K562 (cell line): Measurements from ENCODE around the gene SHC1. TPM values are rescaled to one million over a fixed set of nuclear protein-coding genes. Genes with fewer than 3 reads are reported as not detected.

Experiments
- BACH1 ChIP-seq: fragments of 200-800 bp; sonication (Bioruptor generic); IDR thresholded peaks from 2 replicates; pipeline ENCODE4 v1.6.1; 2016; ENCODE audit warnings: missing genetic modification characterization, missing compliant biosample characterization
- BRD4 ChIP-seq: fragments of 200-600 bp; sonication (generic); IDR thresholded peaks from 2 replicates; pipeline ENCODE4 v1.6.1; 2017; ENCODE audit warnings: inconsistent platforms
- CBX8 ChIP-seq: fragments of 200-600 bp; sonication (generic); IDR thresholded peaks from 2 replicates; pipeline ENCODE4 v1.6.1; 2012; ENCODE audit warnings: borderline replicate concordance, mixed run types, low read depth, mild to moderate bottlenecking, moderate library complexity, mixed read lengths, low read length, control low read depth, inconsistent platforms; ENCODE audit not compliant: poor library complexity, severe bottlenecking; ENCODE audit errors: extremely low read depth
- CTCF ChIP-seq, 3 experiments: IDR thresholded peaks in 2 of 3; conservative IDR thresholded peaks in 1 of 3; 2 replicates each; pipeline ENCODE4 v1.5.1; 2011 to 2012; ENCODE audit warnings: low read length in 3 of 3, mild to moderate bottlenecking in 3 of 3, control low read depth in 2 of 3, improper control_type of control experiment in 1 of 3, inconsistent platforms in 1 of 3, low read depth in 1 of 3, mixed read lengths in 1 of 3, moderate library complexity in 1 of 3; ENCODE audit not compliant: insufficient read depth in 2 of 3
- EZH2 ChIP-seq: IDR thresholded peaks from 2 replicates; pipeline ENCODE4 v1.6.1; 2012; ENCODE audit warnings: low read depth, mild to moderate bottlenecking, inconsistent platforms, low read length, borderline replicate concordance
- HNRNPH1 ChIP-seq: fragments of 200-400 bp; formaldehyde crosslinking; optimal IDR thresholded peaks from 2 replicates; pipeline ENCODE3; 2017; ENCODE audit warnings: low read depth, mild to moderate bottlenecking, low read length, moderate library complexity
- HNRNPUL1 ChIP-seq: fragments of 200-400 bp; formaldehyde crosslinking; IDR thresholded peaks from 2 replicates; pipeline ENCODE4 v1.6.1; 2017; ENCODE audit warnings: low read length
- IRF9 ChIP-seq: fragments of 450-650 bp; IDR thresholded peaks from 2 replicates; pipeline ENCODE4 v1.6.1; 2016; ENCODE audit warnings: missing biosample characterization, missing genetic modification characterization
- NCOA6 ChIP-seq: fragments of 450-650 bp; IDR thresholded peaks from 2 replicates; pipeline ENCODE4 v1.6.1; 2017; ENCODE audit warnings: mild to moderate bottlenecking
- PPARD ChIP-seq: fragments of 250-450 bp; sonication (Bioruptor Pico); IDR thresholded peaks from 2 replicates; pipeline ENCODE4 v1.8.0; 2022; ENCODE audit warnings: inconsistent platforms, mild to moderate bottlenecking, moderate library complexity
- PTRF ChIP-seq: fragments of 450-650 bp; IDR thresholded peaks from 2 replicates; pipeline ENCODE4 v1.6.1; 2016; ENCODE audit warnings: mild to moderate bottlenecking, missing genetic modification characterization, missing compliant biosample characterization
- SAFB2 ChIP-seq: fragments of 200-400 bp; formaldehyde crosslinking; IDR thresholded peaks from 2 replicates; pipeline ENCODE4 v1.6.1; 2018; ENCODE audit warnings: borderline replicate concordance, low read length, low read depth, moderate library complexity; ENCODE audit not compliant: severe bottlenecking
- SREBF2 ChIP-seq: sonication (generic); formaldehyde crosslinking; IDR thresholded peaks from 2 replicates; pipeline ENCODE4 v1.4.0; 2020; ENCODE audit warnings: mild to moderate bottlenecking, missing genetic modification reagents
- TEAD1 ChIP-seq, 2 experiments: fragments of 450-650 bp in 1 of 2; sonication (generic) in 1 of 2; formaldehyde crosslinking; IDR thresholded peaks; 2 replicates each; pipeline versions ENCODE4 v1.4.0 to v1.8.0; 2020 to 2022; ENCODE audit warnings: mild to moderate bottlenecking in 2 of 2, missing genetic modification reagents in 1 of 2
- ZHX1 ChIP-seq: fragments of 150-350 bp; conservative IDR thresholded peaks from 2 replicates; pipeline ENCODE4 v1.6.1; 2014; ENCODE audit warnings: low read length
- ZNF140 ChIP-seq: fragments of 250-450 bp; sonication (Bioruptor Pico); IDR thresholded peaks from 2 replicates; pipeline ENCODE4 v1.8.0; 2021; ENCODE audit warnings: moderate library complexity, mild to moderate bottlenecking, inconsistent platforms
- ZNF77 ChIP-seq: fragments of 250-450 bp; sonication (Bioruptor Pico); IDR thresholded peaks from 2 replicates; pipeline ENCODE4 v1.5.0; 2020
- ZNF778 ChIP-seq: fragments of 450-650 bp; formaldehyde crosslinking; IDR thresholded peaks from 2 replicates; pipeline ENCODE4 v1.4.0; 2020; ENCODE audit warnings: mild to moderate bottlenecking, moderate library complexity
- polyA plus RNA-seq, 8 experiments: library from polyadenylated mRNA; depleted of rRNA in 4 of 8; stranded (reverse) in 5 of 8; unstranded in 3 of 8; fragments of >200 nt; fragmentation: Nextera tagmentation in 2 of 8; fragmentation: Illumina TruSeq in 1 of 8; extraction: Ambion mirVana in 2 of 8; extraction: Trizol in 1 of 8; gene quantifications; 2 replicates each; pipeline versions ENCODE4 v1.2.1 to v1.2.3, GENCODE V29; 2011 to 2014; ENCODE audit warnings: inconsistent platforms in 1 of 8, missing spikeins in 1 of 8
- total RNA-seq, 7 experiments: library from RNA; depleted of rRNA in 6 of 7; stranded (reverse); fragments of >200 nt in 6 of 7; fragmentation: Illumina TruSeq in 2 of 7; extraction: Trizol in 2 of 7; gene quantifications; 2 replicates each; pipeline versions ENCODE4 v1.2.1 to v1.2.3, GENCODE V29; 2011 to 2021; ENCODE audit warnings: low replicate concordance in 1 of 7
- TF ChIP-seq, protein P1 (sequence below): fragments of 450-650 bp; IDR thresholded peaks from 2 replicates; pipeline ENCODE4 v1.6.1; 2017; ENCODE audit warnings: mild to moderate bottlenecking, moderate library complexity
- TF ChIP-seq, protein P2 (sequence below): fragments of 450-650 bp; IDR thresholded peaks from 2 replicates; pipeline ENCODE4 v1.6.1; 2018; ENCODE audit warnings: mild to moderate bottlenecking, low read depth; ENCODE audit not compliant: partially characterized antibody

SHC1 gene
- total and polyA plus RNA-seq, 9 of the 15 experiments (the other 6 are each of a cell fraction or from before 2014, with no cell fraction given), result 4.1 to 113 (median 51.9) TPM

DNA sequence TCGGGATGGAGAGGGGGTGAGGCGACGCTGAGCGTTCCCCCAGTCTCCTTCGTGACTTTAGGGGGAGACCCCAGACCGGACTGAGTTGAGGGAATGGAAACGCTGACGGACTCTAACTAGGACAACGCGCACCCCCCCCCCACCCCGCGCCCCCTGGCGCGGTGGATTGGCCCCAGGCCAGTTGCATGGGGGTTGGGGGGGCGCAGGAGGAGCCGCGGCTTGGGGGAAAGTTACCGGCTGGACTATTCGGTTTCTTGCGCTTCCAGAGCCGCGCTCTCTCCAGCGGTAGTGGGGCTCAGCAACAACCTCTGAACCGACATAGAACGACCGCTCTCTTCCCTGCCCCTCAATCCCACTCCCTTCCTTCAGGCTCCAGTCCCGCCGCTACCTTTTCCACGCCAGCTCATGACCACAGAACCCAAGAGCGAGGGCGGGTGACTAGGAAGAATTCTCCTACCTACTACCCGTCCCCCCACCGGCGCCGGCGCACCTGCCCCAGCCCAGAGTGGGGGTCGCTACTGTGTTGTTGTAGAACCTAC is 32.7 kb upstream of the SHC1 start (continued):
- TF ChIP-seq, protein P1, sequence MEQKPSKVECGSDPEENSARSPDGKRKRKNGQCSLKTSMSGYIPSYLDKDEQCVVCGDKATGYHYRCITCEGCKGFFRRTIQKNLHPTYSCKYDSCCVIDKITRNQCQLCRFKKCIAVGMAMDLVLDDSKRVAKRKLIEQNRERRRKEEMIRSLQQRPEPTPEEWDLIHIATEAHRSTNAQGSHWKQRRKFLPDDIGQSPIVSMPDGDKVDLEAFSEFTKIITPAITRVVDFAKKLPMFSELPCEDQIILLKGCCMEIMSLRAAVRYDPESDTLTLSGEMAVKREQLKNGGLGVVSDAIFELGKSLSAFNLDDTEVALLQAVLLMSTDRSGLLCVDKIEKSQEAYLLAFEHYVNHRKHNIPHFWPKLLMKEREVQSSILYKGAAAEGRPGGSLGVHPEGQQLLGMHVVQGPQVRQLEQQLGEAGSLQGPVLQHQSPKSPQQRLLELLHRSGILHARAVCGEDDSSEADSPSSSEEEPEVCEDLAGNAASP, result no peak
- TF ChIP-seq NCOA6 (no peak), SAFB2 (no peak), ZHX1 (no peak), ZNF77 (CRISPR knock-in tag) (no peak), SREBF2 (CRISPR knock-in tag) (no peak), PPARD (CRISPR knock-in tag) (no peak), BRD4 (0 out of 2 replicates have a peak, but pooled peaks have one; percentile 66), ZNF140 (CRISPR knock-in tag) (no peak), ZNF778 (CRISPR knock-in tag) (no peak), TEAD1 (CRISPR knock-in tag; IDR thresholded peaks at IDR 0.05) (no peak), CBX8 (no peak), PTRF (no peak), IRF9 (no peak), BACH1 (tag) (no peak), HNRNPUL1 (no peak), EZH2 (no peak), CTCF (IDR thresholded peaks at IDR 0.05 in 2 of 3, conservative IDR thresholded peaks at IDR 0.05 in 1 of 3; ENCODE audit: insufficient read depth in 2 of 3, low read depth in 1 of 3, low read length in 3 of 3) (peak in 1 of 3 experiments; percentile 5; a peak in 1 of 6 replicates), HNRNPH1 (no peak)
- TF ChIP-seq, protein P2, sequence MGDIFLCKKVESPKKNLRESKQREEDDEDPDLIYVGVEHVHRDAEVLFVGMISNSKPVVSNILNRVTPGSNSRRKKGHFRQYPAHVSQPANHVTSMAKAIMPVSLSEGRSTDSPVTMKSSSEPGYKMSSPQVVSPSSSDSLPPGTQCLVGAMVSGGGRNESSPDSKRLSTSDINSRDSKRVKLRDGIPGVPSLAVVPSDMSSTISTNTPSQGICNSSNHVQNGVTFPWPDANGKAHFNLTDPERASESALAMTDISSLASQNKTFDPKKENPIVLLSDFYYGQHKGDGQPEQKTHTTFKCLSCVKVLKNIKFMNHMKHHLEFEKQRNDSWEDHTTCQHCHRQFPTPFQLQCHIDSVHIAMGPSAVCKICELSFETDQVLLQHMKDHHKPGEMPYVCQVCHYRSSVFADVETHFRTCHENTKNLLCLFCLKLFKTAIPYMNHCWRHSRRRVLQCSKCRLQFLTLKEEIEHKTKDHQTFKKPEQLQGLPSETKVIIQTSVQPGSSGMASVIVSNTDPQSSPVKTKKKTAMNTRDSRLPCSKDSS, result no peak
